PC-3 (cell line): Measurements from ENCODE around the gene RABGAP1L. TPM values are rescaled to one million over a fixed set of nuclear protein-coding genes. Genes with fewer than 3 reads are reported as not detected.
A peak's percentile ranks its signal among the peaks of the same experiment; 100 is the strongest.

Experiments
- ATAC-seq: fragments of 200-7000 bp; cut with Tn5 transposase; 2 replicates; pipeline ENCODE4 v1.9.1; 2020; ENCODE audit warnings: mild to moderate bottlenecking, moderate library complexity
- BruUV-seq: library from RNA; stranded (reverse); fragments of 400-500 nt; replicated peaks from 2 replicates; lab custom pipeline; 2021; lab: Mats Ljungman, UMichigan
- CTCF ChIA-PET: fragments of 300-600 bp; sonication (Branson Sonifier 250); formaldehyde crosslinking; loops from one replicate; lab custom pipeline; 2022; ENCODE audit warnings: antibody characterized with exemption; lab: Charles Lee
- POLR2A ChIA-PET: fragments of 300-600 bp; sonication (Branson Sonifier 250); formaldehyde crosslinking; loops from one replicate; lab custom pipeline; 2022; ENCODE audit warnings: antibody characterized with exemption; ENCODE audit not compliant: unreplicated experiment; lab: Charles Lee
- DNase-seq: peaks from one replicate; pipeline ENCODE4 v3.0.0-alpha.2; 2015
- H2AFZ ChIP-seq: fragments of 300-600 bp; sonication (generic); 2 replicates; pipeline ENCODE4 v1.6.0; 2016; ENCODE audit warnings: antibody characterized with exemption, low read length
- H3F3A ChIP-seq: fragments of 300-600 bp; sonication (generic); one replicate; pipeline ENCODE4 v1.6.0; 2017; ENCODE audit warnings: antibody characterized with exemption, low read length, control low read depth, mild to moderate bottlenecking; ENCODE audit not compliant: unreplicated experiment
- H3K27ac ChIP-seq: fragments of 300-600 bp; sonication (generic); 2 replicates; pipeline ENCODE4 v1.5.1; 2016; ENCODE audit warnings: mild to moderate bottlenecking, low read length
- H3K27me3 ChIP-seq: fragments of 300-600 bp; sonication (generic); 2 replicates; pipeline ENCODE4 v1.6.1; 2016; ENCODE audit warnings: low read length, mixed read lengths
- H3K36me3 ChIP-seq: fragments of 300-600 bp; sonication (generic); 2 replicates; pipeline ENCODE4 v1.6.1; 2016; ENCODE audit warnings: low read depth, mixed run types, low read length, mixed read lengths
- H3K4me1 ChIP-seq: fragments of 300-600 bp; sonication (generic); 2 replicates; pipeline ENCODE4 v1.5.1; 2016; ENCODE audit warnings: low read length; ENCODE audit not compliant: insufficient read depth
- H3K4me2 ChIP-seq: fragments of 300-600 bp; sonication (generic); 2 replicates; pipeline ENCODE4 v1.6.0; 2016; ENCODE audit warnings: low read length
- H3K4me3 ChIP-seq: fragments of 300-600 bp; sonication (generic); 2 replicates; pipeline ENCODE4 v1.5.1; 2016; ENCODE audit warnings: mild to moderate bottlenecking, low read length, mixed read lengths
- H3K79me2 ChIP-seq: fragments of 300-600 bp; sonication (generic); 2 replicates; pipeline ENCODE4 v1.6.1; 2017; ENCODE audit warnings: low read length, mixed read lengths
- H3K9ac ChIP-seq: fragments of 300-600 bp; sonication (generic); 2 replicates; pipeline ENCODE4 v1.6.0; 2016; ENCODE audit warnings: mild to moderate bottlenecking, low read length
- H3K9me2 ChIP-seq: fragments of 300-600 bp; sonication (generic); replicated peaks from 2 replicates; pipeline ENCODE4 v1.6.1; 2016; ENCODE audit warnings: mixed run types, low read length, mixed read lengths
- H3K9me3 ChIP-seq: fragments of 300-600 bp; sonication (generic); 2 replicates; pipeline ENCODE4 v1.6.1; 2016; ENCODE audit warnings: low read length, mixed read lengths
- H4K20me1 ChIP-seq: fragments of 300-600 bp; sonication (generic); 2 replicates; pipeline ENCODE4 v1.6.1; 2016; ENCODE audit warnings: low read length, mixed read lengths
- CTCF ChIP-seq: fragments of 300-600 bp; sonication (generic); conservative IDR thresholded peaks from 2 replicates; pipeline ENCODE4 v1.5.1; 2017; ENCODE audit warnings: antibody characterized with exemption, low read depth, mild to moderate bottlenecking, low read length
- EZH2 ChIP-seq: fragments of 300-600 bp; sonication (generic); IDR thresholded peaks from one replicate; pipeline ENCODE4 v1.6.1; 2017; ENCODE audit warnings: antibody characterized with exemption, mild to moderate bottlenecking, low read length; ENCODE audit not compliant: unreplicated experiment
- EZH2phosphoT487 ChIP-seq: fragments of 300-600 bp; sonication (generic); IDR thresholded peaks from 2 replicates; pipeline ENCODE4 v1.6.1; 2018; ENCODE audit warnings: mild to moderate bottlenecking, antibody characterized with exemption, low read length, borderline replicate concordance
- intact Hi-C: fragments of 100-400 bp; cut with micrococcal nuclease; formaldehyde crosslinking; loops from 2 replicates; pipeline ENCODE4 v1.9.0; 2023
- total RNA-seq: library from RNA; depleted of rRNA; stranded (reverse); fragments of >200 nt; gene quantifications from 2 replicates; pipeline ENCODE4 v1.2.3, GENCODE V29; 2014

The RABGAP1L gene
- total RNA-seq, 1 experiment from 2014 or later: 24.4 TPM

GRCh38 chr1:174428739-174429138 is 269.4 kb downstream of the RABGAP1L start:
- BruUV-seq: no TSS peak

DNA sequence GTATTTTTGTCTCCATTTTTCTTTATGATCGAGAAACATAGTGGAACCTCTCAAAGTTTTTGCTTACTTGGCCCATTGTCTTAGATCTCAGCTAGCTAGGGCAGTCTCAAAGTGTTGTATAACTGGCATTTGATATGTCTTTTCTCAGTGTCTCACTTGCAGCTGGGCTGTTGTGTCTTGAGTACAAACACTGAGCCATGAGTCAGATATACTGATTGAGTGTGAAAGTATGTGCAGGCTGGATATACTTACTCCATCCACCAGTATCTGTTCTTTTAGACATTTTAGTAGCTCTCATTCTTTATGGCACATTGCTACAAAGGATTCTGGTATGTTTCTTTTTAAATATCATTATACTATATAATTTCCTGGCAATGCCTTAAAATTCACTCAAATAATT is 274.1 kb downstream of the RABGAP1L start:
- ChIA-PET CTCF (no interaction called here), POLR2A (no interaction called here)
- ATAC-seq: peak; percentile 60
- Histone ChIP-seq H3K9ac (no peak overlapping the region), H3K4me2 (no peak overlapping the region), H2AFZ (no peak overlapping the region), H3K9me3 (no peaks in the 10 kb centered on the region), H4K20me1 (no peaks in the 10 kb centered on the region), H3K27ac (no peak overlapping the region), H3K4me1 (no peaks in the 10 kb centered on the region), H3K79me2 (no peaks in the 10 kb centered on the region), H3K36me3 (no peaks in the 10 kb centered on the region), H3F3A (no peaks in the 10 kb centered on the region), H3K9me2 (no peaks in the 10 kb centered on the region), H3K27me3 (no peaks in the 10 kb centered on the region), H3K4me3 (no peak overlapping the region)
- peak; percentile 32 for DNase-seq
- TF ChIP-seq EZH2phosphoT487: no peak
- TF ChIP-seq CTCF: no peak
- no peak for TF ChIP-seq EZH2
- intact Hi-C loops: no loop called here
- no TSS peak for BruUV-seq

More at GRCh38 chr1:174428739-174429138, 269.4 kb downstream of the RABGAP1L start:
- intact Hi-C loops: no loop called here
- Histone ChIP-seq H2AFZ (no peak overlapping the region), H3K4me2 (no peak overlapping the region), H3K9me2 (no peaks in the 10 kb centered on the region), H3F3A (no peaks in the 10 kb centered on the region), H3K27ac (no peak overlapping the region), H3K9me3 (no peaks in the 10 kb centered on the region), H3K36me3 (no peaks in the 10 kb centered on the region), H3K9ac (no peak overlapping the region), H3K79me2 (no peaks in the 10 kb centered on the region), H3K4me3 (no peak overlapping the region), H3K4me1 (no peaks in the 10 kb centered on the region), H4K20me1 (no peaks in the 10 kb centered on the region), H3K27me3 (no peaks in the 10 kb centered on the region)
- ChIA-PET POLR2A (no interaction called here), CTCF (no interaction called here)
- DNase-seq (no peak), ATAC-seq (no peak)
- TF ChIP-seq EZH2phosphoT487: no peak
- no peak for TF ChIP-seq EZH2
- no peak for TF ChIP-seq CTCF

- Histone ChIP-seq H3K9me3 (no peaks in the 10 kb centered on the region), H3K36me3 (no peaks in the 10 kb centered on the region), H3K27me3 (no peaks in the 10 kb centered on the region), H3K9ac (no peak overlapping the region), H3K4me2 (no peak overlapping the region), H4K20me1 (no peaks in the 10 kb centered on the region), H3K79me2 (no peaks in the 10 kb centered on the region), H3K4me1 (no peaks in the 10 kb centered on the region), H2AFZ (no peak overlapping the region), H3K4me3 (no peak overlapping the region), H3K27ac (no peak overlapping the region), H3K9me2 (no peaks in the 10 kb centered on the region), H3F3A (no peaks in the 10 kb centered on the region)
- DNase-seq (no peak), ATAC-seq (no peak)
- POLR2A ChIA-PET: no interaction called here
- intact Hi-C loops: no loop called here
- CTCF ChIA-PET: no interaction called here
- TF ChIP-seq EZH2: no peak
- no peak for TF ChIP-seq EZH2phosphoT487
- TF ChIP-seq CTCF: no peak
- BruUV-seq: no TSS peak
Observed at GRCh38 chr1:174445351-174445750, 286.0 kb downstream of the RABGAP1L start.
